Activated T-helper 1 cell treated with Interleukin-2 at 50 U/mL for 16 hours (primary cell): ENCODE results near the gene LYRM4.

ENCODE experiments used
- DNase-seq: peaks from one replicate; pipeline ENCODE4 v3.0.0-alpha.2; 2020; ENCODE audit warnings: low read depth

LYRM4 gene

DNA sequence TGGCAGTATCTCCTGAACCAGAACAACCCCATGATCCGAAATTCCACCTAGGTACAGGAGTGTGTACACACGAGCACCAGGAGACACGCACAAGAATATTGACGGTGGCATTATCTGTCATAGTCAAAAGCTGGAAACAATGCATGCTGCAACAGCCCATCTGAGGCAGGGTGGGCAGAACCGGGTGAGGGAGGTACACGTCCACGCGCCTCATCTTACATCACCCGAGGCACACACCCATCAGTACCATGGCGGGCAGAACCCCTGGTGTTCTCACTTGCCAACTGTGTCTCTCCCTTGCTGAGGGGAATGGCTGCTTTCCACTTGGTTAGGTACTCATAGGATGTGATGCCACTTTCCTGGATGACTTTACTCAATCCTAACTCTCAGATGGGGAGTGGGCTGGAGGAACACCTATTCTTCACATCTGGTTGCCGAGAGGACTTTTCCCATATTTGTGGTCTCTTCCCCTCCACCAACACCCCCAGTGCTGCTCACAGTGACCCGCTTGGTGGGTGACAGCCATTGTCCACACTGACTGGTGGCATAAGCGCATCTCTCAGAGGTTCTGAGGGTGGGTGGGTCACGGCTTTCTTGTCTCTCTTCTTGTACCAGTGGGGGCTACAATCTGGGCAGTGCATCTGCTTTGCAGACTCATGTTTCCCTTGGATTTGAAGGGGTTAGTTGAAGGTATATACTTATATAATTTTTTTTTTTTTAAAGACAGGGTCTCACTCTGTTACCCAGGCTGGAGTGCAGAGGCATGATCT, 162.1 kb downstream of the LYRM4 start:
- DNase-seq: no peak

DNA sequence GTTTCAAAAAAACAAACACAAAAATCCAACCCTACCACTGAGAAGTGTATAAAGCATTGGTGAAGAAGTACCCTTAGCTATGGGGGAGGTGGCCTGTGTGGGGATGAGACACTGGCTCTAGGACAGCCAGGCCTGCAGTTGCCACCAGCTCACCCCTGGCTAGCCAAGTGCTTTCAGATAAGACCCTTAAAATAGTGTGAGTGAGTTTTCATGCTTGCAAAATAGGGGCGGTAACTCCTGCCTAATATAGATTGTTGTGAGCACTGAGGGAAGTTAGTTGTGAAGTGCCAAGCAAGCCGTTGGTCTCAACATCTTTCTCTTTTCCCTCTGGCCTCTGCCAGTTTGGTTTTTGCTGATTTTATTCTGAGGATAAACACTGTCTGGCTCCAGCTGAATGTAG, 164.3 kb downstream of the LYRM4 start:
- DNase-seq: no peak

DNA sequence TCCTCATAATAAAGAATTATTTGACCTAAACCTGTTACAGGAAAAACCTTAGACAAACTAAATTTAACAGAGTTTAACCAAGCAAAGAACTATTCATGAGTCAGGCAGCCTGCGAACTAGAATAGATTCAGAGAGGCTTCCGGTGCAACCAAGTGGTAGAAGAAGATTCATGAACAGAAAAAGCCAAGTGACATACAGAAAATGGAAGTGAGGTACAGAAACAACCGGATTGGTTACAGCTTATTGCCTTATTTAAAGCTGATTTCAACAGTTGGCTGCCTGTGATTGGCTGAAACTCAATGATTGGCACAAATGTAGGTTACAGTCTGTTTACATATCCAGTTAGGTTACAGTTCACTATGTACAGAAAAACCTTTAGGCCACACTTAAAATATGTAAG, 165.5 kb downstream of the LYRM4 start:
- DNase-seq: no peak

- no peak for DNase-seq
Observed at GRCh38 chr6:5094327-5094726, 166.4 kb downstream of the LYRM4 start.

GRCh38 chr6:5093231-5094015, 167.3 kb downstream of the LYRM4 start:
- no peak for DNase-seq

DNA sequence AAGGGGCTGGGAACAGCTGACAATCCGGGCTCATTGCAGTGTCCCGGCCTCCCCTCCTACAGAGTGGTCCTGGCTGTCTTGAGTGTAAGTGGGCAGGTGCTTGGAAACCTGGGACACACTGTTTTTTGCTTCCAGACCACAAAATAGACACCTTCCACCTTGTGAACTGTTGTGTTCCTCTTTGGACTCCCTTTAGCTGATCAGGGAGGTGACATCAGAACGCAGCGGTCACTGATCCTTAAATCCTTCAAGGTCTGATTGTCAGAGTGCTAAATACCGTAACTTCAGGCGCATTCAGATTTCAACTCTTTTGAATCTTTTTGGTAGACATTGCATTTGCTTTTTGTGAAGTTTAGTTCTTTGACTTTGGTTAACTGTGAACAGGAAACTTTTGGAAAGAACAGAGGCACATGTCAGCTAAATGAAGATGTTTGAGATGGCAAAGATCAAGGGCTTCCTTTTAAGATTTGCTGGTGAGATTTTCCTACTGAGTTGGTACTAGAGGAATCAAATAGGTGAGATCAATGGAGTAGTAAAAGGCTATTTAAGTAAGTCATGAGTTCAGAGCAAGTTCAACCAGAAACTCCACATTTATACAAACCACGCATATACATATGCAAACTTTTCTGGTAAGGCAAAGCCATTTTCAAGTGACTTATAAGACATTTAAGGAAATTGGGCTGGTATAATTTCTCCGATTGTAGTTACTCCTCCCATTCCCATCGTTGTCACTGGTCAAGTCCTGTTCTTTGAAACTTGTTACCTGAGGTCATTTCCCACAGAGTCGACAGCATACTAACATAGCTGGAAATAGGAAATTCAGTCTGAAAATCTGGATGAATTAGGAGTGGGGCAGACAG, 169.3 kb downstream of the LYRM4 start:
- no peak for DNase-seq

- DNase-seq: no peak
Observed at GRCh38 chr6:5090603-5091002, 170.1 kb downstream of the LYRM4 start.

GRCh38 chr6:5089481-5090438, 171.0 kb downstream of the LYRM4 start:
- no peak for DNase-seq

DNA sequence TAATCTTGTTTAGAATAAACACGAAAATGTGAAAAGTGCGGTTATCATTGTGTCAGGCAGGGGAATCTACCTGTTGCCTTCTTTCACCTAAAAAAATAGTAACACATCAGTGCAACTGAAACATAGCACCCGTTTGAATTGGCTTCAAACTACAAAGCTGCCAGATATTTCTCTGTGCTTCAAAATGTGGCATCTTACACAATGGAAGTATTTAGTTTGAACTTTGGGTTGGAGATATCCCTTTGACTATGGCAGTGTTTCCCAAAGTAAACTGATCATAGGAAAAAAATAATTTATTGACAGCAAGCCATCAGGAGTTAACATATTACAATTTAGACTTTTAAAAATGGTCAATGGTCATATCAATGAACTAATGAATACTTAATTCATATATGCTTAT, 172.0 kb downstream of the LYRM4 start:
- no peak for DNase-seq

DNA sequence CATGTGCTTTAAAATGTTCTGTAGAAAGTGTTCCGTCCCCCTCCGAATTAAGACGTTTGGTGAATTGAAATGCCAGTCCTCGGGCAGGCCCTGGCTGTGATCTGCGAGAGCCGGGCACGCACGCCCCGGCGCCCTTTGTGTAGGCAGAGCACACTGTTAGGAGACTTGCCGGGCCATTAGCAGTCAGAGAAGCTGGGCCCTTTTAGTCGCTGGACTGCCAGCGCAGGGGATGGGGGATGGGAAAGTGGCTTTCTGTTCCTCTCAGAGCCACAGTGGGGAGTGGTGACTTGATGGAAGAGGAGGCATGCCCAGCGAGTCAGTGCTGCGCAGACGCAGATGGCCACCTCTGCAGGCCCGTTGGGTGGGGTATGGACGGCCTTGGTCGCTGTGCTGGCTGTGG, 173.4 kb downstream of the LYRM4 start:
- DNase-seq: no peak

DNA sequence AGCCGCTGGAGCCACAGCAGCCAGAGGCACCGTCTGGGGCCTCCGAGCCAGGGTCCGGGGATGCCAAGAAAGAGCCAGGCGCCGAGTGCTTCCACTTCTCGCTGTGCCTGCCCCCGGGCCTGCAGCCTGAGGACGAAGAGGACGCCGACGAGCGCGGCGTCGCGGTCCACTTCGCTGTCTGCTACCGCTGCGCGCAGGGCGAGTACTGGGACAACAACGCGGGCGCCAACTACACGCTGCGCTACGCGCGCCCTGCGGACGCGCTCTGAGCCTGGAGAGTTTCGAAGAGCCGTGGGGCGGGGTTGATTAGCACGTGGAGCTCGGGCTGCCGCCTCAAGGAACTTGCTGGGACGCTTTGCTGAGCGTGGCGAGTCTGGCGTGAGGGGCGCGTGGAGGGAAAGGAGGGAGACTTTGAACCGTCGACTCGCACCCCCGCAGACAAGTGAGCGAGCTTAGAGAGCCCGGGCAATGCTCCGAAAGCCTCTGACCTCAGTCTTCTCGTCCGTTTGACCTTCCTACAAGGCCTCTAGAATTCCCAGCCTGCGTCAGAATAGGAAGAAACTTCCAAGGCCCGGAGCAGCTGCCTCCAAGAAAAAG, 174.4 kb downstream of the LYRM4 start:
- DNase-seq: no peak

- no peak for DNase-seq
Observed at GRCh38 chr6:5085648-5086293, 175.0 kb downstream of the LYRM4 start.

GRCh38 chr6:5084781-5085647, 175.7 kb downstream of the LYRM4 start, which contains the start of gene PPP1R3G:
Gene PPP1R3G (plus strand): TSS chr6:5085341. CDS start chr6:5085486, 145 bp downstream.
- DNase-seq: no peak

- DNase-seq: no peak
Observed at GRCh38 chr6:5084360-5084780, 176.4 kb downstream of the LYRM4 start.

- no peak for DNase-seq
Observed at GRCh38 chr6:5083813-5084359, 176.9 kb downstream of the LYRM4 start.

DNA sequence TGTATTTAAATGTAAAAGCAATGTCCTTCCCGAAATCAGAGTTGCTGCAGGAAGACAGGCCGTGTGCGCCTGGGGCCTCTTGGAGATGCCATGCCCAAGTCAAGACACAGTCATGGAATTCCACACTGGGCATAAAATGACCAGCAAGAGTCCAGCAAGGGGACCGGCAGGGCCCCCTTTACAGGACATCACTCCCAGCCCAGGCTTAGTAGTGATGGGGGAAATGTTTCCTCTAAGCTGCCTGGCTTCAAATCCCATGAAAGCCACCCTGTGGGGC, 177.5 kb downstream of the LYRM4 start:
- no peak for DNase-seq

DNA sequence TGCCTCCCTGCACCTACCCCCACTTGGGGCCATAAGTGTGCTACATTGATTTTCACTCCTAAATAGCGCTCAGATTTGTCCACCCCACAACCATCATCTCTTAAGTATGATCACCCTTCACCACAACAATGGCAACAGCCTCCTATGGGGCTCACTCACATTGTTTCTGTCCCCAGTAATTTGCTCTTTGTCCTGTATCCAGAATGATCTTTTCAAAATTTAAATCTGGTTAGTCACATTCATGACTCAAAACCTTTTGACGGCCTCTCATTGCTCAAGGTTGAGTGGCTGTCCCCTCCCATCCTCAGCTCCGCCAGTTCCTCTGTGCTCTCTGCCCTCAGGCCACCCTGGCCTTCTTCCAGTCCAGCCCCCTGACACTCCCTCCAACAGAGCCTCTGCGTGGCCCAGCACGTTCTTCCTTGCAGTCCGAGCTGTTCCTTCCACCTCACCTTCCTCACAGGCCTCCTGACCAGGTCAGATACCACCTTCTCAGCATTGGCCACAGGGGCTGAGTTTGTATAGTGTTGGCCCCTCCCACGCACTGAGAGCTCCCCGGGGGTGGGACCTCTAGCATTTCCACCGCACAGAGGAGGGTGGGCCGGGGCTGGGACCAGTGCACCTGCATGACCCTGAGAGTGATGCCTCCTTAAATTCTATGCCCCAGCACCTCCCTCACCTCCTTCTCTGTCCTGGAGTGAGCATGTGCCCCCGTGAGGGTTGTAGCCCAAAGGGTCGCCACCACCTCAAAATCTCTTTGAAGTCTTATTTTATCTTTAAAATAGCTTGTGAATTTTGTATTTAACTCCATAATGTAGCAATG, 178.1 kb downstream of the LYRM4 start:
- DNase-seq: no peak

DNA sequence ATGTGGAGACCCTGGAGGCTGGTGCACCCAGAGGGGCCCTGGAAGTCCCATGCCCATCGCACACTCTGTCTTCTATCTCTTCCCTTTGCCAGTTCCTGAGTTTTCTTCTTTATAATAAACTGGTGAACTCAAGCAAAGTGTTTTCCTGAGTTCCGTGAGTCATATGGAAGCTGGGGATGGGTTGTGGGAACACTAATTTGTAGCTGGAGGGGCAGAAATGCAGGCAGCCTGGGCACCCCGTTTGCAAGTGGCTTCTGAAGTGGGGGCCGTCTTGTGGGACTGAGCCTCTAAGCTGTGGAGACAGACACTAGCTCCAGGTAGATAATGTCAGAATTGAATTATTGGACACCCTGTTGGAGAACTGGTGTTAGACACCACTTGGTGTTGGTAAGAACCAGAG, 178.8 kb downstream of the LYRM4 start:
- no peak for DNase-seq
